GM23338 (cell line): ENCODE results near the gene ESRRB. TPM values are rescaled to one million over a fixed set of nuclear protein-coding genes. Genes with fewer than 3 reads are reported as not detected.
A peak's percentile ranks its signal among the peaks of the same experiment; 100 is the strongest.

Experiments
- ATAC-seq: fragments of 200-7000 bp; cut with Tn5 transposase; 3 replicates; pipeline ENCODE4 v1.9.1; 2020
- DNase-seq: peaks from one replicate; pipeline ENCODE4 v3.0.0-alpha.2; 2015; ENCODE audit warnings: low spot score
- H2AFZ ChIP-seq: fragments of 200-600 bp; sonication (generic); 2 replicates; pipeline ENCODE4 v1.8.0; 2016; ENCODE audit warnings: antibody characterized with exemption, mild to moderate bottlenecking, moderate library complexity
- H3F3A ChIP-seq: fragments of 200-600 bp; sonication (generic); replicated peaks from 2 replicates; pipeline ENCODE4 v1.8.0; 2017; ENCODE audit warnings: antibody characterized with exemption, mixed run types, low read depth
- H3K27ac ChIP-seq: fragments of 200-600 bp; sonication (generic); 2 replicates; pipeline ENCODE4 v1.6.1; 2016; ENCODE audit warnings: low read depth
- H3K27me3 ChIP-seq: fragments of 200-600 bp; sonication (generic); 2 replicates; pipeline ENCODE4 v1.8.0; 2016; ENCODE audit warnings: mild to moderate bottlenecking, mixed run types, moderate library complexity; ENCODE audit not compliant: insufficient read depth
- H3K36me3 ChIP-seq: fragments of 200-600 bp; sonication (generic); 2 replicates; pipeline ENCODE4 v1.8.0; 2016; ENCODE audit warnings: mild to moderate bottlenecking; ENCODE audit not compliant: insufficient read depth
- H3K4me1 ChIP-seq: fragments of 200-600 bp; sonication (generic); 2 replicates; pipeline ENCODE4 v1.8.0; 2016; ENCODE audit warnings: mild to moderate bottlenecking, moderate library complexity; ENCODE audit not compliant: insufficient read depth
- H3K4me2 ChIP-seq: fragments of 200-600 bp; sonication (generic); 2 replicates; pipeline ENCODE4 v1.7.1; 2017; ENCODE audit warnings: mixed run types
- H3K4me3 ChIP-seq: fragments of 200-600 bp; sonication (generic); 2 replicates; pipeline ENCODE4 v1.6.1; 2016; ENCODE audit warnings: mixed run types
- H3K79me2 ChIP-seq: fragments of 200-600 bp; sonication (generic); replicated peaks from 2 replicates; pipeline ENCODE4 v1.8.0; 2017; ENCODE audit warnings: mild to moderate bottlenecking; ENCODE audit not compliant: insufficient read depth
- H3K9me2 ChIP-seq: fragments of 200-600 bp; sonication (generic); 2 replicates; pipeline ENCODE4 v1.8.0; 2017; ENCODE audit not compliant: insufficient read depth
- H4K20me1 ChIP-seq: fragments of 200-600 bp; sonication (generic); replicated peaks from 2 replicates; pipeline ENCODE4 v1.8.0; 2017; ENCODE audit warnings: mild to moderate bottlenecking; ENCODE audit not compliant: insufficient read depth
- H3K27ac Mint-ChIP-seq: 2 replicates; pipeline ENCODE4 v1.8.0; 2020; ENCODE audit warnings: inconsistent platforms, mild to moderate bottlenecking, moderate library complexity, mixed read lengths
- H3K27me3 Mint-ChIP-seq: 3 replicates; pipeline ENCODE4 v1.8.0; 2022; ENCODE audit warnings: low read depth, mild to moderate bottlenecking, moderate library complexity, mixed read lengths, inconsistent platforms; ENCODE audit not compliant: insufficient read depth, poor library complexity
- H3K36me3 Mint-ChIP-seq: 3 replicates; pipeline ENCODE4 v1.8.0; 2021; ENCODE audit warnings: low read depth, mild to moderate bottlenecking, inconsistent platforms, moderate library complexity, mixed read lengths
- H3K4me1 Mint-ChIP-seq: 3 replicates; pipeline ENCODE4 v1.8.0; 2020; ENCODE audit warnings: mild to moderate bottlenecking, inconsistent platforms, mixed read lengths
- H3K4me3 Mint-ChIP-seq: 3 replicates; pipeline ENCODE4 v1.8.0; 2021; ENCODE audit warnings: moderate library complexity, mild to moderate bottlenecking, inconsistent platforms, mixed read lengths
- H3K9me3 Mint-ChIP-seq: 3 replicates; pipeline ENCODE4 v1.8.0; 2020; ENCODE audit warnings: moderate library complexity, mild to moderate bottlenecking, inconsistent platforms, mixed read lengths
- CREB1 ChIP-seq: fragments of 250-450 bp; sonication (Bioruptor Pico); IDR thresholded peaks from 2 replicates; pipeline ENCODE4 v1.5.0; 2020; ENCODE audit warnings: low read depth, mild to moderate bottlenecking, moderate library complexity
- EZH2 ChIP-seq: fragments of 200-600 bp; sonication (generic); IDR thresholded peaks from one replicate; pipeline ENCODE4 v1.8.0; 2017; ENCODE audit warnings: antibody characterized with exemption, mild to moderate bottlenecking, low read depth; ENCODE audit not compliant: unreplicated experiment
- EZH2phosphoT487 ChIP-seq: fragments of 200-600 bp; sonication (generic); IDR thresholded peaks from one replicate; pipeline ENCODE4 v1.8.1; 2018; ENCODE audit warnings: antibody characterized with exemption; ENCODE audit not compliant: unreplicated experiment
- JUNB ChIP-seq: IDR thresholded peaks from one replicate; pipeline ENCODE4 v1.6.1; 2016; ENCODE audit warnings: antibody characterized with exemption; ENCODE audit not compliant: unreplicated experiment
- NANOG ChIP-seq: IDR thresholded peaks from 2 replicates; pipeline ENCODE4 v1.6.1; 2016; ENCODE audit warnings: antibody characterized with exemption, borderline replicate concordance
- POLR2AphosphoS5 ChIP-seq: IDR thresholded peaks from 2 replicates; pipeline ENCODE4 v1.6.1; 2016; ENCODE audit warnings: antibody characterized with exemption, low read depth
- STAT1 ChIP-seq: IDR thresholded peaks from one replicate; pipeline ENCODE4 v1.6.1; 2016; ENCODE audit warnings: antibody characterized with exemption; ENCODE audit not compliant: unreplicated experiment
- ZNF114 ChIP-seq: fragments of 250-450 bp; sonication (Bioruptor Pico); IDR thresholded peaks from 2 replicates; pipeline ENCODE4 v1.5.0; 2020; ENCODE audit warnings: mild to moderate bottlenecking, moderate library complexity
- ZNF331 ChIP-seq: fragments of 250-450 bp; sonication (Bioruptor Pico); IDR thresholded peaks from 2 replicates; pipeline ENCODE4 v1.5.0; 2020; ENCODE audit warnings: low read depth, mild to moderate bottlenecking, moderate library complexity
- polyA plus RNA-seq: library from polyadenylated mRNA; unstranded; fragments of >200 nt; fragmentation: Nextera tagmentation; extraction: Ambion mirVana; gene quantifications from 2 replicates; pipeline ENCODE4 v1.2.1, GENCODE V29; 2016
- total RNA-seq: library from RNA; depleted of rRNA; stranded (reverse); fragments of >200 nt; shearing (Covaris generic); gene quantifications from 2 replicates; pipeline ENCODE4 v1.2.3, GENCODE V29; 2014
- TF ChIP-seq, protein P1 (sequence below): fragments of 250-450 bp; sonication (Bioruptor Pico); IDR thresholded peaks from 2 replicates; pipeline ENCODE4 v1.5.0; 2020; ENCODE audit warnings: mild to moderate bottlenecking, moderate library complexity
- TF ChIP-seq, protein P2 (sequence below): IDR thresholded peaks from 2 replicates; pipeline ENCODE4 v1.6.1; 2016; ENCODE audit warnings: antibody characterized with exemption
- TF ChIP-seq, protein P3 (sequence below): IDR thresholded peaks from one replicate; pipeline ENCODE4 v1.6.1; 2018; ENCODE audit warnings: antibody characterized with exemption; ENCODE audit not compliant: unreplicated experiment
- TF ChIP-seq, protein P4 (sequence below), 2 experiments: fragments of 200-600 bp in 1 of 2; sonication (generic) in 1 of 2; conservative IDR thresholded peaks; 2 replicates each; pipeline versions ENCODE4 v1.5.1 to v1.6.1; 2016 to 2017; ENCODE audit warnings: antibody characterized with exemption in 2 of 2, low read depth in 2 of 2, mild to moderate bottlenecking in 2 of 2, moderate library complexity in 1 of 2

The ESRRB gene
- total and polyA plus RNA-seq, 2 experiments from 2014 or later, result 0.31 to 0.52 TPM

DNA sequence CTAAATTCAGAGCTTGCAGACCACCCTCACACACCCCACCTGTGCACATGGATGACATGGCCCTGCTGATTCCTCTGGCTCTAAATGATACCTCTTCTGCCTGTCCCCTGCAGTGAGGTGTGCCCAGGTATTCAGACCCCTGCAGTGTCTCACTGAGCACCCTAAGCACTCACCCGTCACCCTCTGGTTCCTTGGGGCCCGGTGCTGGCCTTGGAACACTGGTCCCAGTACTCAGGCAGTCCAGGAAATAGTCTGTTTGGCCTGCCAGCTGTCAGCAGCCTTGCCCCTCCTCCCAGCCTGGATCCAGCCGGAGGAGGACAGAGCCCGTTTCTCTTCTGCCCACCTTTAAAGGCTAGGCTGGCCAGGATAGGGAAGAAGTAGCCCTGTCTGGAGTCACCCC, 44.9 kb downstream of the ESRRB start:
- no peaks in the 10 kb centered on the region for H3K27me3 ChIP-seq
- peaks cover 14% of the 10 kb centered on the region; the same call in 1 of the 2 replicates for H3K4me1 ChIP-seq
- peak; percentile 11; the same call in 1 of the 3 replicates for ATAC-seq
- no peaks in the 10 kb centered on the region for H3K79me2 ChIP-seq
- Mint-ChIP-seq H3K4me3 (no peak overlapping the region), H3K27ac (0 out of 2 replicates have a peak overlapping the region, but pooled peaks have one; percentile 56), H3K27me3 (peaks cover 9% of the 10 kb centered on the region), H3K36me3 (no peaks in the 10 kb centered on the region; the same call in 2 of the 3 replicates), H3K9me3 (no peaks in the 10 kb centered on the region), H3K4me1 (peaks cover 32% of the 10 kb centered on the region)
- no peak overlapping the region for H3K27ac ChIP-seq
- no peaks in the 10 kb centered on the region for H3K9me2 ChIP-seq
- H3K36me3 ChIP-seq, result no peaks in the 10 kb centered on the region
- H4K20me1 ChIP-seq, result no peaks in the 10 kb centered on the region
- no peaks in the 10 kb centered on the region for H3F3A ChIP-seq
- H2AFZ ChIP-seq, result 0 out of 2 replicates have a peak overlapping the region, but pooled peaks have one; percentile 28
- no peak for DNase-seq
- H3K4me3 ChIP-seq, result no peak overlapping the region
- TF ChIP-seq EZH2 (no peak), NANOG (no peak), STAT1 (no peak), JUNB (no peak), POLR2AphosphoS5 (no peak), ZNF331 (no peak), EZH2phosphoT487 (no peak), CREB1 (no peak), ZNF114 (no peak)
- TF ChIP-seq, protein P1, sequence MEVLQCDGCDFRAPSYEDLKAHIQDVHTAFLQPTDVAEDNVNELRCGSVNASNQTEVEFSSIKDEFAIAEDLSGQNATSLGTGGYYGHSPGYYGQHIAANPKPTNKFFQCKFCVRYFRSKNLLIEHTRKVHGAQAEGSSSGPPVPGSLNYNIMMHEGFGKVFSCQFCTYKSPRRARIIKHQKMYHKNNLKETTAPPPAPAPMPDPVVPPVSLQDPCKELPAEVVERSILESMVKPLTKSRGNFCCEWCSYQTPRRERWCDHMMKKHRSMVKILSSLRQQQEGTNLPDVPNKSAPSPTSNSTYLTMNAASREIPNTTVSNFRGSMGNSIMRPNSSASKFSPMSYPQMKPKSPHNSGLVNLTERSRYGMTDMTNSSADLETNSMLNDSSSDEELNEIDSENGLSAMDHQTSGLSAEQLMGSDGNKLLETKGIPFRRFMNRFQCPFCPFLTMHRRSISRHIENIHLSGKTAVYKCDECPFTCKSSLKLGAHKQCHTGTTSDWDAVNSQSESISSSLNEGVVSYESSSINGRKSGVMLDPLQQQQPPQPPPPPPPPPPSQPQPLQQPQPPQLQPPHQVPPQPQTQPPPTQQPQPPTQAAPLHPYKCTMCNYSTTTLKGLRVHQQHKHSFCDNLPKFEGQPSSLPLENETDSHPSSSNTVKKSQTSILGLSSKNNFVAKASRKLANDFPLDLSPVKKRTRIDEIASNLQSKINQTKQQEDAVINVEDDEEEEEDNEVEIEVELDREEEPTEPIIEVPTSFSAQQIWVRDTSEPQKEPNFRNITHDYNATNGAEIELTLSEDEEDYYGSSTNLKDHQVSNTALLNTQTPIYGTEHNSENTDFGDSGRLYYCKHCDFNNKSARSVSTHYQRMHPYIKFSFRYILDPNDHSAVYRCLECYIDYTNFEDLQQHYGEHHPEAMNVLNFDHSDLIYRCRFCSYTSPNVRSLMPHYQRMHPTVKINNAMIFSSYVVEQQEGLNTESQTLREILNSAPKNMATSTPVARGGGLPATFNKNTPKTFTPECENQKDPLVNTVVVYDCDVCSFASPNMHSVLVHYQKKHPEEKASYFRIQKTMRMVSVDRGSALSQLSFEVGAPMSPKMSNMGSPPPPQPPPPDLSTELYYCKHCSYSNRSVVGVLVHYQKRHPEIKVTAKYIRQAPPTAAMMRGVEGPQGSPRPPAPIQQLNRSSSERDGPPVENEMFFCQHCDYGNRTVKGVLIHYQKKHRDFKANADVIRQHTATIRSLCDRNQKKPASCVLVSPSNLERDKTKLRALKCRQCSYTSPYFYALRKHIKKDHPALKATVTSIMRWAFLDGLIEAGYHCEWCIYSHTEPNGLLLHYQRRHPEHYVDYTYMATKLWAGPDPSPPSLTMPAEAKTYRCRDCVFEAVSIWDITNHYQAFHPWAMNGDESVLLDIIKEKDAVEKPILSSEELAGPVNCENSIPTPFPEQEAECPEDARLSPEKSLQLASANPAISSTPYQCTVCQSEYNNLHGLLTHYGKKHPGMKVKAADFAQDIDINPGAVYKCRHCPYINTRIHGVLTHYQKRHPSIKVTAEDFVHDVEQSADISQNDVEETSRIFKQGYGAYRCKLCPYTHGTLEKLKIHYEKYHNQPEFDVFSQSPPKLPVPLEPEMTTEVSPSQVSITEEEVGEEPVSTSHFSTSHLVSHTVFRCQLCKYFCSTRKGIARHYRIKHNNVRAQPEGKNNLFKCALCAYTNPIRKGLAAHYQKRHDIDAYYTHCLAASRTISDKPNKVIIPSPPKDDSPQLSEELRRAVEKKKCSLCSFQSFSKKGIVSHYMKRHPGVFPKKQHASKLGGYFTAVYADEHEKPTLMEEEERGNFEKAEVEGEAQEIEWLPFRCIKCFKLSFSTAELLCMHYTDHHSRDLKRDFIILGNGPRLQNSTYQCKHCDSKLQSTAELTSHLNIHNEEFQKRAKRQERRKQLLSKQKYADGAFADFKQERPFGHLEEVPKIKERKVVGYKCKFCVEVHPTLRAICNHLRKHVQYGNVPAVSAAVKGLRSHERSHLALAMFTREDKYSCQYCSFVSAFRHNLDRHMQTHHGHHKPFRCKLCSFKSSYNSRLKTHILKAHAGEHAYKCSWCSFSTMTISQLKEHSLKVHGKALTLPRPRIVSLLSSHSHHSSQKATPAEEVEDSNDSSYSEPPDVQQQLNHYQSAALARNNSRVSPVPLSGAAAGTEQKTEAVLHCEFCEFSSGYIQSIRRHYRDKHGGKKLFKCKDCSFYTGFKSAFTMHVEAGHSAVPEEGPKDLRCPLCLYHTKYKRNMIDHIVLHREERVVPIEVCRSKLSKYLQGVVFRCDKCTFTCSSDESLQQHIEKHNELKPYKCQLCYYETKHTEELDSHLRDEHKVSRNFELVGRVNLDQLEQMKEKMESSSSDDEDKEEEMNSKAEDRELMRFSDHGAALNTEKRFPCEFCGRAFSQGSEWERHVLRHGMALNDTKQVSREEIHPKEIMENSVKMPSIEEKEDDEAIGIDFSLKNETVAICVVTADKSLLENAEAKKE (CRISPR knock-in tag), result no peak
- TF ChIP-seq, protein P2, sequence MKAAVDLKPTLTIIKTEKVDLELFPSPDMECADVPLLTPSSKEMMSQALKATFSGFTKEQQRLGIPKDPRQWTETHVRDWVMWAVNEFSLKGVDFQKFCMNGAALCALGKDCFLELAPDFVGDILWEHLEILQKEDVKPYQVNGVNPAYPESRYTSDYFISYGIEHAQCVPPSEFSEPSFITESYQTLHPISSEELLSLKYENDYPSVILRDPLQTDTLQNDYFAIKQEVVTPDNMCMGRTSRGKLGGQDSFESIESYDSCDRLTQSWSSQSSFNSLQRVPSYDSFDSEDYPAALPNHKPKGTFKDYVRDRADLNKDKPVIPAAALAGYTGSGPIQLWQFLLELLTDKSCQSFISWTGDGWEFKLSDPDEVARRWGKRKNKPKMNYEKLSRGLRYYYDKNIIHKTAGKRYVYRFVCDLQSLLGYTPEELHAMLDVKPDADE, result no peak
- TF ChIP-seq, protein P3, sequence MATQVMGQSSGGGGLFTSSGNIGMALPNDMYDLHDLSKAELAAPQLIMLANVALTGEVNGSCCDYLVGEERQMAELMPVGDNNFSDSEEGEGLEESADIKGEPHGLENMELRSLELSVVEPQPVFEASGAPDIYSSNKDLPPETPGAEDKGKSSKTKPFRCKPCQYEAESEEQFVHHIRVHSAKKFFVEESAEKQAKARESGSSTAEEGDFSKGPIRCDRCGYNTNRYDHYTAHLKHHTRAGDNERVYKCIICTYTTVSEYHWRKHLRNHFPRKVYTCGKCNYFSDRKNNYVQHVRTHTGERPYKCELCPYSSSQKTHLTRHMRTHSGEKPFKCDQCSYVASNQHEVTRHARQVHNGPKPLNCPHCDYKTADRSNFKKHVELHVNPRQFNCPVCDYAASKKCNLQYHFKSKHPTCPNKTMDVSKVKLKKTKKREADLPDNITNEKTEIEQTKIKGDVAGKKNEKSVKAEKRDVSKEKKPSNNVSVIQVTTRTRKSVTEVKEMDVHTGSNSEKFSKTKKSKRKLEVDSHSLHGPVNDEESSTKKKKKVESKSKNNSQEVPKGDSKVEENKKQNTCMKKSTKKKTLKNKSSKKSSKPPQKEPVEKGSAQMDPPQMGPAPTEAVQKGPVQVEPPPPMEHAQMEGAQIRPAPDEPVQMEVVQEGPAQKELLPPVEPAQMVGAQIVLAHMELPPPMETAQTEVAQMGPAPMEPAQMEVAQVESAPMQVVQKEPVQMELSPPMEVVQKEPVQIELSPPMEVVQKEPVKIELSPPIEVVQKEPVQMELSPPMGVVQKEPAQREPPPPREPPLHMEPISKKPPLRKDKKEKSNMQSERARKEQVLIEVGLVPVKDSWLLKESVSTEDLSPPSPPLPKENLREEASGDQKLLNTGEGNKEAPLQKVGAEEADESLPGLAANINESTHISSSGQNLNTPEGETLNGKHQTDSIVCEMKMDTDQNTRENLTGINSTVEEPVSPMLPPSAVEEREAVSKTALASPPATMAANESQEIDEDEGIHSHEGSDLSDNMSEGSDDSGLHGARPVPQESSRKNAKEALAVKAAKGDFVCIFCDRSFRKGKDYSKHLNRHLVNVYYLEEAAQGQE, result no peak
- TF ChIP-seq, protein P4, sequence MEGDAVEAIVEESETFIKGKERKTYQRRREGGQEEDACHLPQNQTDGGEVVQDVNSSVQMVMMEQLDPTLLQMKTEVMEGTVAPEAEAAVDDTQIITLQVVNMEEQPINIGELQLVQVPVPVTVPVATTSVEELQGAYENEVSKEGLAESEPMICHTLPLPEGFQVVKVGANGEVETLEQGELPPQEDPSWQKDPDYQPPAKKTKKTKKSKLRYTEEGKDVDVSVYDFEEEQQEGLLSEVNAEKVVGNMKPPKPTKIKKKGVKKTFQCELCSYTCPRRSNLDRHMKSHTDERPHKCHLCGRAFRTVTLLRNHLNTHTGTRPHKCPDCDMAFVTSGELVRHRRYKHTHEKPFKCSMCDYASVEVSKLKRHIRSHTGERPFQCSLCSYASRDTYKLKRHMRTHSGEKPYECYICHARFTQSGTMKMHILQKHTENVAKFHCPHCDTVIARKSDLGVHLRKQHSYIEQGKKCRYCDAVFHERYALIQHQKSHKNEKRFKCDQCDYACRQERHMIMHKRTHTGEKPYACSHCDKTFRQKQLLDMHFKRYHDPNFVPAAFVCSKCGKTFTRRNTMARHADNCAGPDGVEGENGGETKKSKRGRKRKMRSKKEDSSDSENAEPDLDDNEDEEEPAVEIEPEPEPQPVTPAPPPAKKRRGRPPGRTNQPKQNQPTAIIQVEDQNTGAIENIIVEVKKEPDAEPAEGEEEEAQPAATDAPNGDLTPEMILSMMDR (conservative IDR thresholded peaks at IDR 0.05; ENCODE audit: low read depth in 2 of 2), result no peak
- no peak overlapping the region for H3K4me2 ChIP-seq
